OCI-LY7 (cell line): Measurements from ENCODE around the gene DDX43.

Source experiments
- CTCF ChIP-seq: fragments of 200-600 bp; sonication (generic); conservative IDR thresholded peaks from 2 replicates; pipeline ENCODE4 v1.5.1; 2014; ENCODE audit warnings: mild to moderate bottlenecking, antibody characterized with exemption, low read length, moderate library complexity, mixed read lengths
- EZH2phosphoT487 ChIP-seq: fragments of 200-600 bp; sonication (generic); IDR thresholded peaks from 2 replicates; pipeline ENCODE4 v1.6.1; 2018; ENCODE audit warnings: low read depth, borderline replicate concordance, mild to moderate bottlenecking, mixed run types, antibody characterized with exemption, low read length, moderate library complexity, mixed read lengths

GRCh38 chr6:73372516-73372915, 22.1 kb upstream of the DDX43 start:
- TF ChIP-seq CTCF, result no peak
- TF ChIP-seq EZH2phosphoT487, result no peak
